Neuronal stem cell (in vitro differentiated cells): ENCODE measurements around the gene TBXAS1.

Experiments
- DNase-seq: peaks from one replicate; pipeline ENCODE4 v3.0.0-alpha.2; 2013; ENCODE audit warnings: low spot score
- H2AFZ ChIP-seq: one replicate; pipeline ENCODE4 v1.6.1; 2013; ENCODE audit warnings: mild to moderate bottlenecking, low read length, inconsistent platforms
- H2AK5ac ChIP-seq: 2 replicates; pipeline ENCODE4 v1.6.1; 2013; ENCODE audit warnings: low read depth, mild to moderate bottlenecking, inconsistent platforms, low read length, moderate library complexity, mixed read lengths
- H2BK120ac ChIP-seq: 2 replicates; pipeline ENCODE4 v1.6.1; 2013; ENCODE audit warnings: low read depth, mild to moderate bottlenecking, inconsistent platforms, low read length, moderate library complexity, mixed read lengths
- H2BK12ac ChIP-seq: one replicate; pipeline ENCODE4 v1.6.1; 2013; ENCODE audit warnings: low read length, inconsistent platforms
- H2BK15ac ChIP-seq: 2 replicates; pipeline ENCODE4 v1.6.1; 2013; ENCODE audit warnings: mild to moderate bottlenecking, low read length, inconsistent platforms, mixed read lengths
- H2BK5ac ChIP-seq: one replicate; pipeline ENCODE4 v1.6.1; 2013; ENCODE audit warnings: inconsistent platforms, mild to moderate bottlenecking, low read length, moderate library complexity
- H3K14ac ChIP-seq: one replicate; pipeline ENCODE4 v1.6.1; 2013; ENCODE audit warnings: low read length, inconsistent platforms
- H3K18ac ChIP-seq: 2 replicates; pipeline ENCODE4 v1.6.1; 2013; ENCODE audit warnings: low read length, inconsistent platforms
- H3K23ac ChIP-seq: 2 replicates; pipeline ENCODE4 v1.6.1; 2013; ENCODE audit warnings: low read depth, mild to moderate bottlenecking, mixed read lengths, low read length, inconsistent platforms; ENCODE audit not compliant: poor library complexity
- H3K27ac ChIP-seq: replicated peaks from 3 replicates; pipeline ENCODE4 v1.5.1; 2013; ENCODE audit warnings: low read length, inconsistent platforms
- H3K27me3 ChIP-seq, 3 experiments: 2 replicates each; pipeline ENCODE4 v1.6.1; 2013; ENCODE audit warnings: low read length in 3 of 3, mild to moderate bottlenecking in 2 of 3, inconsistent platforms in 1 of 3, low read depth in 1 of 3, mixed read lengths in 1 of 3, moderate library complexity in 1 of 3; ENCODE audit not compliant: control insufficient read depth in 3 of 3, insufficient read depth in 3 of 3
- H3K36me3 ChIP-seq, 2 donors: replicated peaks in 1 of 2; 2 replicates each; pipeline ENCODE4 v1.6.1; 2013; ENCODE audit warnings: low read length in 2 of 2; ENCODE audit not compliant: control insufficient read depth in 2 of 2, insufficient read depth in 2 of 2
- H3K4ac ChIP-seq: 2 replicates; pipeline ENCODE4 v1.6.1; 2013; ENCODE audit warnings: inconsistent platforms, mild to moderate bottlenecking, low read length, moderate library complexity
- H3K4me1 ChIP-seq, 2 donors: 1 replicate in 1 of 2; 2 replicates in 1 of 2; pipeline ENCODE4 v1.6.1; 2013; ENCODE audit warnings: low read length in 2 of 2, low read depth in 1 of 2; ENCODE audit not compliant: control insufficient read depth in 2 of 2, insufficient read depth in 1 of 2
- H3K4me2 ChIP-seq: one replicate; pipeline ENCODE4 v1.6.1; 2013; ENCODE audit warnings: mild to moderate bottlenecking, low read length, inconsistent platforms; ENCODE audit not compliant: insufficient read depth, poor library complexity, severe bottlenecking
- H3K4me3 ChIP-seq, 2 donors: 2 replicates each; pipeline ENCODE4 v1.5.1; 2013; ENCODE audit warnings: low read length in 2 of 2, mild to moderate bottlenecking in 2 of 2, inconsistent platforms in 1 of 2, moderate library complexity in 1 of 2
- H3K79me1 ChIP-seq: one replicate; pipeline ENCODE4 v1.6.1; 2013; ENCODE audit warnings: low read depth, mild to moderate bottlenecking, inconsistent platforms, low read length, moderate library complexity
- H3K9ac ChIP-seq: one replicate; pipeline ENCODE4 v1.6.1; 2013; ENCODE audit warnings: mild to moderate bottlenecking, low read depth, low read length, inconsistent platforms; ENCODE audit not compliant: poor library complexity
- H3K9me3 ChIP-seq, 2 donors: replicated peaks in 1 of 2; 2 replicates each; pipeline versions ENCODE3 to v1.6.1; 2013; ENCODE audit warnings: low read length in 2 of 2, mild to moderate bottlenecking in 2 of 2, inconsistent platforms in 1 of 2, low read depth in 1 of 2, mixed read lengths in 1 of 2, moderate library complexity in 1 of 2; ENCODE audit not compliant: control insufficient read depth in 2 of 2, insufficient read depth in 1 of 2
- H4K8ac ChIP-seq: one replicate; pipeline ENCODE4 v1.6.1; 2013; ENCODE audit warnings: low read depth, mild to moderate bottlenecking, inconsistent platforms, low read length, moderate library complexity
- H4K91ac ChIP-seq: one replicate; pipeline ENCODE4 v1.6.1; 2013; ENCODE audit warnings: low read length, low read depth, mild to moderate bottlenecking, inconsistent platforms; ENCODE audit not compliant: poor library complexity
- WGBS, 2 donors: extraction: QIAGEN DNeasy Blood & Tissue Kit; methylation state at CpG; one replicate each; pipeline ENCODE4 v1.1.7; 2013; ENCODE audit warnings: missing lambda C conversion rate in 2 of 2, mixed read lengths in 1 of 2; ENCODE audit not compliant: insufficient read length in 2 of 2, insufficient replicate concordance in 1 of 2; ENCODE audit errors: extremely low coverage in 2 of 2; 5-methylcytosine and 5-hydroxymethylcytosine counted together

The TBXAS1 gene

GRCh38 chr7:140042386-140042670, 213.3 kb downstream of the TBXAS1 start:
- H3K4me1 ChIP-seq: no peaks in the 10 kb centered on the region
- H3K79me1 ChIP-seq: no peaks in the 10 kb centered on the region
- no peak overlapping the region for H2BK5ac ChIP-seq
- no peak overlapping the region for H4K91ac ChIP-seq
- no peak overlapping the region for H2BK15ac ChIP-seq
- no peak for DNase-seq
- H2BK12ac ChIP-seq: no peak overlapping the region
- H2BK120ac ChIP-seq: no peak overlapping the region
- H3K27ac ChIP-seq: no peak overlapping the region
- H4K8ac ChIP-seq: no peak overlapping the region
- no peak overlapping the region for H2AK5ac ChIP-seq
- WGBS, 2 donors: no CpG with 5 or more reads among the region's 10 CpGs
- H3K18ac ChIP-seq: no peak overlapping the region
- no peaks in the 10 kb centered on the region for H3K27me3 ChIP-seq
- H3K9me3 ChIP-seq: no peaks in the 10 kb centered on the region
- no peaks in the 10 kb centered on the region for H3K36me3 ChIP-seq
- H3K23ac ChIP-seq: no peak overlapping the region
- H3K4me3 ChIP-seq: no peak overlapping the region
- H3K4me2 ChIP-seq: no peak overlapping the region
- H3K4ac ChIP-seq: no peak overlapping the region
- no peak overlapping the region for H3K14ac ChIP-seq
- no peak overlapping the region for H2AFZ ChIP-seq
- H3K9ac ChIP-seq: no peak overlapping the region

- H3K79me1 ChIP-seq: no peaks in the 10 kb centered on the region
- no CpG with 5 or more reads among the region's 6 CpGs for WGBS, 2 donors
- no peak overlapping the region for H4K8ac ChIP-seq
- H3K27me3 ChIP-seq: no peaks in the 10 kb centered on the region
- H3K14ac ChIP-seq: no peak overlapping the region
- H2AK5ac ChIP-seq: no peak overlapping the region
- H2BK5ac ChIP-seq: no peak overlapping the region
- H3K4me1 ChIP-seq: no peaks in the 10 kb centered on the region
- no peak overlapping the region for H3K18ac ChIP-seq
- no peak overlapping the region for H2BK15ac ChIP-seq
- H3K4me2 ChIP-seq: no peak overlapping the region
- no peak overlapping the region for H2BK120ac ChIP-seq
- no peak overlapping the region for H2BK12ac ChIP-seq
- no peaks in the 10 kb centered on the region for H3K36me3 ChIP-seq
- no peak overlapping the region for H3K4ac ChIP-seq
- H3K9me3 ChIP-seq: no peaks in the 10 kb centered on the region
- H3K27ac ChIP-seq: no peak overlapping the region
- no peak overlapping the region for H4K91ac ChIP-seq
- no peak overlapping the region for H3K4me3 ChIP-seq
- no peak overlapping the region for H3K9ac ChIP-seq
- H2AFZ ChIP-seq: no peak overlapping the region
- DNase-seq: no peak
- no peak overlapping the region for H3K23ac ChIP-seq
Measured at GRCh38 chr7:140044251-140044650, 215.2 kb downstream of the TBXAS1 start.

- Histone ChIP-seq H2BK15ac (no peak overlapping the region), H4K91ac (no peak overlapping the region), H2BK120ac (no peak overlapping the region), H3K79me1 (no peaks in the 10 kb centered on the region), H3K4ac (no peak overlapping the region), H3K36me3 (no peaks in the 10 kb centered on the region), H3K14ac (no peak overlapping the region), H2BK5ac (no peak overlapping the region), H3K4me3 (no peak overlapping the region), H2AFZ (no peak overlapping the region), H3K9ac (no peak overlapping the region), H3K27me3 (no peaks in the 10 kb centered on the region), H2AK5ac (no peak overlapping the region), H3K27ac (no peak overlapping the region), H3K18ac (no peak overlapping the region), H3K4me2 (no peak overlapping the region), H4K8ac (no peak overlapping the region), H3K23ac (no peak overlapping the region), H2BK12ac (no peak overlapping the region), H3K9me3 (no peaks in the 10 kb centered on the region), H3K4me1 (no peaks in the 10 kb centered on the region)
- no peak for DNase-seq
- WGBS, 2 donors: no CpG with 5 or more reads among the region's 6 CpGs
Measured at GRCh38 chr7:140045697-140046096, 216.6 kb downstream of the TBXAS1 start.

GRCh38 chr7:140047197-140047596, 218.1 kb downstream of the TBXAS1 start:
- Histone ChIP-seq H3K18ac (no peak overlapping the region), H4K8ac (no peak overlapping the region), H2AFZ (no peak overlapping the region), H3K9me3 (no peaks in the 10 kb centered on the region), H2BK15ac (no peak overlapping the region), H3K27me3 (no peaks in the 10 kb centered on the region), H4K91ac (no peak overlapping the region), H3K9ac (no peak overlapping the region), H3K79me1 (no peaks in the 10 kb centered on the region), H3K23ac (no peak overlapping the region), H2BK12ac (no peak overlapping the region), H2BK120ac (no peak overlapping the region), H3K4me1 (no peaks in the 10 kb centered on the region), H2BK5ac (no peak overlapping the region), H3K14ac (no peak overlapping the region), H3K36me3 (no peaks in the 10 kb centered on the region), H2AK5ac (no peak overlapping the region), H3K27ac (no peak overlapping the region), H3K4me3 (no peak overlapping the region), H3K4me2 (no peak overlapping the region), H3K4ac (no peak overlapping the region)
- no CpG with 5 or more reads among the region's 3 CpGs for WGBS, 2 donors
- DNase-seq: no peak
